ENCODE measurements around the gene MYBPH.

The MYBPH gene

DNA sequence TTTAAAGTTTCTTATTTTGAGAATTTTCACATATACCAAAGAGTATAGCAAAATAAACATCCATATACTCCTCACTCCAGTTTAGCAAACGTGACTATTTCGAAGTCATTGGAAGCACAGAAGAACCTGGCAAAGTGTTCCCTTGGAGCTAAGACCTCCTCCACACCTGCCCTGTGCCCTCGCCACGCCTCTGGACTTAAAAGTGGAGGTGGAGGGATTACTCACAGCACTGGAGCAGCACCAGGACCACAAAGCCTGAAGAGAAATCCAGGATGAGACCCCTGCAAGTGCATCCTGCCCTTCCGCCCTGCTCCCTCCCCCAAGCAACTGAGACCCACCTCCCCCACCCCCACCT, 10.4 kb upstream of the MYBPH start:
- no peak for DNase-seq
- peaks cover 8% of the 10 kb centered on the region for H3K27me3 Mint-ChIP-seq (ENCODE audit: low read depth, poor library complexity)
- no peaks in the 10 kb centered on the region for H3K36me3 Mint-ChIP-seq (ENCODE audit: low read depth)
- TF ChIP-seq, protein P1, sequence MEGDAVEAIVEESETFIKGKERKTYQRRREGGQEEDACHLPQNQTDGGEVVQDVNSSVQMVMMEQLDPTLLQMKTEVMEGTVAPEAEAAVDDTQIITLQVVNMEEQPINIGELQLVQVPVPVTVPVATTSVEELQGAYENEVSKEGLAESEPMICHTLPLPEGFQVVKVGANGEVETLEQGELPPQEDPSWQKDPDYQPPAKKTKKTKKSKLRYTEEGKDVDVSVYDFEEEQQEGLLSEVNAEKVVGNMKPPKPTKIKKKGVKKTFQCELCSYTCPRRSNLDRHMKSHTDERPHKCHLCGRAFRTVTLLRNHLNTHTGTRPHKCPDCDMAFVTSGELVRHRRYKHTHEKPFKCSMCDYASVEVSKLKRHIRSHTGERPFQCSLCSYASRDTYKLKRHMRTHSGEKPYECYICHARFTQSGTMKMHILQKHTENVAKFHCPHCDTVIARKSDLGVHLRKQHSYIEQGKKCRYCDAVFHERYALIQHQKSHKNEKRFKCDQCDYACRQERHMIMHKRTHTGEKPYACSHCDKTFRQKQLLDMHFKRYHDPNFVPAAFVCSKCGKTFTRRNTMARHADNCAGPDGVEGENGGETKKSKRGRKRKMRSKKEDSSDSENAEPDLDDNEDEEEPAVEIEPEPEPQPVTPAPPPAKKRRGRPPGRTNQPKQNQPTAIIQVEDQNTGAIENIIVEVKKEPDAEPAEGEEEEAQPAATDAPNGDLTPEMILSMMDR (IDR thresholded peaks at IDR 0.05): no peak
- H3K4me3 Mint-ChIP-seq: no peak overlapping the region
- H3K9me3 Mint-ChIP-seq: no peaks in the 10 kb centered on the region
- peaks cover 36% of the 10 kb centered on the region for H3K4me1 Mint-ChIP-seq
- H3K27ac Mint-ChIP-seq: no peak overlapping the region

DNA sequence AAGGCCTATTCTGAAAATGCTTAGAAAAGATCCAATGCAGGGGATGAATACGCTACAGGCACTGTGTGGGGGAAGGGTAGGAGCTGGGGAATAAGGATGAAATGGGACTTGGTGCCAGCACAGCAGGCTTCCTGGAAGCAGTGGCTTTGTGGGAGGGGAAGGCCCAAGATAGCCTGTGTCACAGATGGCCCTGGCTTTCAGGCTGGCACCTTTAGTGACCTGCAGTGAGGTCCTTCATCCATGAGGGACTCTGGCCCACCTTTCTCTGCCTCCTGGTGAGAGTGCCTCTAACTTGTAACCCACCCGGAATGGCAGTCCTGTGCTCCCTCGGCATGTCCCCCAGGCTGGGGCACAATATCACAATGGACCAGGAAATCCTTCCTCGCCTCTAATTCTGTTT, 10.0 kb upstream of the MYBPH start:
- no peak overlapping the region for H3K27ac Mint-ChIP-seq
- DNase-seq: no peak
- no peak overlapping the region for H3K4me3 Mint-ChIP-seq
- peaks cover 8% of the 10 kb centered on the region for H3K27me3 Mint-ChIP-seq (ENCODE audit: low read depth, poor library complexity)
- peaks cover 36% of the 10 kb centered on the region for H3K4me1 Mint-ChIP-seq
- H3K9me3 Mint-ChIP-seq: no peaks in the 10 kb centered on the region
- no peaks in the 10 kb centered on the region for H3K36me3 Mint-ChIP-seq (ENCODE audit: low read depth)
- TF ChIP-seq, protein P1 (IDR thresholded peaks at IDR 0.05): no peak

DNA sequence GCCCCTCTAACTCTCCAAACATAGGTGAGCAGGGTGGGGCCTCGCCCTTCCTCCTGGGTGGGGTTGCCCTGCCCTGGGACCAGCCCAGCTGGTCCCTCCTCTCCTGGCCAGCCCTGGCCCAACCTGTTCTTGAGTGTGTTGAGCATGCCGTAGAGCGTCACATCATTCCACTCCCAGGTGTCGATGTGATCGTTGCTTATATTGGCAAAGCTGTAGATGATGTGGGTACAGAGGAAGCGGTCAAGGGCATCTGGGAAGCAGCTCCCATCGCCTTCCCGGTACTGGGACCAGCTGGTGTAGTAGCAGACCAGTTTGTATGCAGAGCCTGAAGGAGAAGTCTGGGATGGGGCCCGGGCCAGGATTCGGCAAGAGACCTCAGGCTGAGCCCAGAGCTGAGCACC, 9.4 kb upstream of the MYBPH start:
- H3K4me3 Mint-ChIP-seq: no peak overlapping the region
- H3K9me3 Mint-ChIP-seq: no peaks in the 10 kb centered on the region
- H3K36me3 Mint-ChIP-seq (ENCODE audit: low read depth): no peaks in the 10 kb centered on the region
- peak overlapping the region; percentile 45 for H3K27ac Mint-ChIP-seq
- TF ChIP-seq, protein P1 (IDR thresholded peaks at IDR 0.05): no peak
- H3K4me1 Mint-ChIP-seq: peaks cover 36% of the 10 kb centered on the region
- H3K27me3 Mint-ChIP-seq (ENCODE audit: low read depth, poor library complexity): peaks cover 8% of the 10 kb centered on the region
- DNase-seq: no peak

DNA sequence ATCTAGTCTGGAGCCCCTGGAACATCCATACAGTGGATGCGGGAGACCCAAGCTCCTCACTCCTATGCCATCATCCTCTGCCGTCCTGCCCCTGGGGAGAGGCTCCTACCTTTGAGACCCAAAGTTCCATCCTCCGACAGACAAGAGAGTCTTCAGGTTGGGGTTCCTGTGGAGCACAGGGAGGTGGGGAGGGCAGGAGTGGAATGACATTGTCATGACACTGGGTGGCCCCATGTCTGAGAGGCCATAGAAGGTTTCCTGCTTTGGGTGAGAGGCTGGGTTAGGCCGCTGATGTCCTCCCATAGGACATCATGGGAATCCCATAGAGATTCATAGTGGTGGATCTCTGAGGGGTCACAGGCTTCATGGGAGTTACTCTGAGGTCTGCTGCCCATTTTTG, 8.8 kb upstream of the MYBPH start:
- Mint-ChIP-seq H3K27me3 (ENCODE audit: low read depth, poor library complexity) (peaks cover 11% of the 10 kb centered on the region), H3K27ac (no peak overlapping the region), H3K36me3 (ENCODE audit: low read depth) (no peaks in the 10 kb centered on the region), H3K9me3 (no peaks in the 10 kb centered on the region), H3K4me1 (peaks cover 40% of the 10 kb centered on the region), H3K4me3 (no peak overlapping the region)
- DNase-seq: no peak
- TF ChIP-seq, protein P1 (IDR thresholded peaks at IDR 0.05): no peak

DNA sequence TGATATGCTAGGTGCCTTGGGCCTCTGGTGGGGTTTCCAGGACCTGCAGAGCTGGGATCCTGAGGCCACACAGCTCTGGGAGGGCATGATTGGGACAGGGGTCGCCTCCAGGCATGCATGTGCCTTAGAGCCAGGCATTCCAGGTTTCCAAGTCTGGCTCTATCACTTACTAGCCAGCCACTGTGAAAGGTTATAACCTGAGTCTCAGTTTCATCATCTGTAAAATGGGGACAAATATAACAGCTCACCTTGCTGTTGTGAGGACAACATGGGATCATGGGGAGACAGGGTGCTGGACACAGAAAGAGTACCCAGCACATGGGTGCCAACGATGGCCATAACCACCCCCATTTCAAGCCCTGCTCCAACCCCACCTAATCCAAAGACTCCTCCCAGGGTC, 8.2 kb upstream of the MYBPH start:
- Mint-ChIP-seq H3K4me3 (no peak overlapping the region), H3K36me3 (ENCODE audit: low read depth) (no peaks in the 10 kb centered on the region), H3K27ac (no peak overlapping the region), H3K27me3 (ENCODE audit: low read depth, poor library complexity) (peaks cover 9% of the 10 kb centered on the region), H3K4me1 (peaks cover 42% of the 10 kb centered on the region), H3K9me3 (no peaks in the 10 kb centered on the region)
- no peak for DNase-seq
- TF ChIP-seq, protein P1 (IDR thresholded peaks at IDR 0.05): no peak

DNA sequence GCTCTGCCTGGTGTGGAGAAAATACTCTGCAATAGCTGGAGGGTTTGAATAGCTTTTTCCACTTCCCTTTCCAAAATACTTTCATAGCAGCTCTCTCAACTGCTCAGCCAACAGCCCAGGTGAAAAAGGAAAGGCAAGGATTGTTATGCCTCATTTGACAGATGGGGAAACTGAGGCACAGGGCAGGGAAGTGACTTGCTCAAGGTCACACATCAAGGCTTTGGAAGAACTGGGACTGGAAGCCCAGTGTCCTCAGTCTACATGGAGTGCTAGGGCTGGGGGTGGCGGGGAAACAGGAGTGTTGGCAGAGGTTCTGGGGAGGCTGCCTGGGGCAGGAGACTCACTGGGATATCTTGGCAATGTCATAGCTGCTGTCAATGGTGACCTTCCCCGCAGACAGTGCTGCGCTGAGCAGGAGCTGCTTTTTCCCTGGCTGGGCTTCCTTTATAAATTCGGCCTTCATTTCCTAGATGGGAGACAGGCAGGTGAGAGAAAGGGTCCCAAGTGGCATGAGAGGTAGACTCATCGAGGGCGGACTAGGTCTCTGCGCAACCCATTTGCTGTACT, 6.8 kb upstream of the MYBPH start:
- no peaks in the 10 kb centered on the region for H3K9me3 Mint-ChIP-seq
- DNase-seq: no peak
- H3K4me3 Mint-ChIP-seq: no peak overlapping the region
- H3K27ac Mint-ChIP-seq: no peak overlapping the region
- TF ChIP-seq, protein P1 (IDR thresholded peaks at IDR 0.05): no peak
- no peaks in the 10 kb centered on the region for H3K36me3 Mint-ChIP-seq (ENCODE audit: low read depth)
- peaks cover 9% of the 10 kb centered on the region for H3K27me3 Mint-ChIP-seq (ENCODE audit: low read depth, poor library complexity)
- peaks cover 47% of the 10 kb centered on the region for H3K4me1 Mint-ChIP-seq
